ENCODE data around the gene TLN1. TPM values are rescaled to one million over a fixed set of nuclear protein-coding genes. Genes with fewer than 3 reads are reported as not detected.

Gene TLN1
- total RNA-seq, 2 donors from 2014 or later = 167 to 315 TPM

- H3K4me1 ChIP-seq (replicated peaks) = no peaks in the 10 kb centered on the region
- no peak for DNase-seq (ENCODE audit: low spot score)
- H3K4me3 ChIP-seq = no peak overlapping the region
- H3K27me3 ChIP-seq (replicated peaks; ENCODE audit: insufficient read depth) = no peaks in the 10 kb centered on the region
- H3K9me3 ChIP-seq = no peaks in the 10 kb centered on the region
- H3K36me3 ChIP-seq = no peaks in the 10 kb centered on the region
- intact Hi-C loops (cut with DNase I) = no loop called here
- TF ChIP-seq POLR2A (IDR thresholded peaks at IDR 0.05) (no peak), CTCF (IDR thresholded peaks at IDR 0.05) (no peak), POLR2AphosphoS5 (IDR thresholded peaks at IDR 0.05) (no peak)
- WGBS = 36% methylated on average over 3 of the region's 3 CpGs
- no peak overlapping the region for H3K27ac ChIP-seq
These were observed 26.6 kb upstream of the TLN1 start for GRCh38 chr9:35758475-35759050.

GRCh38 chr9:35757892-35758275, 25.9 kb upstream of the TLN1 start:
- H3K4me1 ChIP-seq (replicated peaks) = no peaks in the 10 kb centered on the region
- H3K36me3 ChIP-seq = peaks cover 0 to 3% of the 10 kb centered on the region in 2 donors
- peak overlapping the region; percentile 83 to 93 for H3K27ac ChIP-seq
- intact Hi-C loops (cut with DNase I) = no loop called here
- peak overlapping the region in 1 of 2 donors; percentile 55 for H3K4me3 ChIP-seq
- DNase-seq (ENCODE audit: low spot score) = no peak
- no peak for TF ChIP-seq CTCF (IDR thresholded peaks at IDR 0.05)
- no peak for TF ChIP-seq POLR2A (IDR thresholded peaks at IDR 0.05)
- no peaks in the 10 kb centered on the region for H3K27me3 ChIP-seq (replicated peaks; ENCODE audit: insufficient read depth)
- H3K9me3 ChIP-seq = no peaks in the 10 kb centered on the region

GRCh38 chr9:35757226-35757891, 25.4 kb upstream of the TLN1 start:
- intact Hi-C loops (cut with DNase I) = no loop called here
- Histone ChIP-seq H3K36me3 (peaks cover 0 to 6% of the 10 kb centered on the region in 2 donors), H3K9me3 (no peaks in the 10 kb centered on the region), H3K27me3 (replicated peaks; ENCODE audit: insufficient read depth) (no peaks in the 10 kb centered on the region), H3K27ac (peak overlapping the region; percentile 83 to 93), H3K4me3 (peak overlapping the region; percentile 55 to 59), H3K4me1 (replicated peaks) (no peaks in the 10 kb centered on the region)
- DNase-seq (ENCODE audit: low spot score) = peak; percentile 24
- TF ChIP-seq POLR2AphosphoS5 (IDR thresholded peaks at IDR 0.05) = no peak
- TF ChIP-seq POLR2A (IDR thresholded peaks at IDR 0.05) = no peak
- no peak for TF ChIP-seq CTCF (IDR thresholded peaks at IDR 0.05)
- under 1% methylated on average over 20 of the region's 20 CpGs for WGBS

- Histone ChIP-seq H3K4me1 (replicated peaks) (no peaks in the 10 kb centered on the region), H3K27me3 (replicated peaks; ENCODE audit: insufficient read depth) (no peaks in the 10 kb centered on the region), H3K27ac (peak overlapping the region; percentile 83 to 93), H3K9me3 (no peaks in the 10 kb centered on the region), H3K4me3 (peak overlapping the region; percentile 55 to 59), H3K36me3 (peaks cover 0 to 11% of the 10 kb centered on the region in 2 donors)
- TF ChIP-seq POLR2AphosphoS5 (IDR thresholded peaks at IDR 0.05) (no peak), POLR2A (IDR thresholded peaks at IDR 0.05) (no peak), CTCF (IDR thresholded peaks at IDR 0.05) (peak; percentile 42 to 78 (median 53))
- WGBS = 10% methylated on average over 47 of the region's 48 CpGs
- intact Hi-C loops (cut with DNase I) = no loop called here
- DNase-seq (ENCODE audit: low spot score) = peak; percentile 50
These were observed 24.6 kb upstream of the TLN1 start for GRCh38 chr9:35756275-35757225.

Data from prostate gland (tissue), 2 donors.